ENCODE data around the gene CAMK2B.

CAMK2B gene

DNA sequence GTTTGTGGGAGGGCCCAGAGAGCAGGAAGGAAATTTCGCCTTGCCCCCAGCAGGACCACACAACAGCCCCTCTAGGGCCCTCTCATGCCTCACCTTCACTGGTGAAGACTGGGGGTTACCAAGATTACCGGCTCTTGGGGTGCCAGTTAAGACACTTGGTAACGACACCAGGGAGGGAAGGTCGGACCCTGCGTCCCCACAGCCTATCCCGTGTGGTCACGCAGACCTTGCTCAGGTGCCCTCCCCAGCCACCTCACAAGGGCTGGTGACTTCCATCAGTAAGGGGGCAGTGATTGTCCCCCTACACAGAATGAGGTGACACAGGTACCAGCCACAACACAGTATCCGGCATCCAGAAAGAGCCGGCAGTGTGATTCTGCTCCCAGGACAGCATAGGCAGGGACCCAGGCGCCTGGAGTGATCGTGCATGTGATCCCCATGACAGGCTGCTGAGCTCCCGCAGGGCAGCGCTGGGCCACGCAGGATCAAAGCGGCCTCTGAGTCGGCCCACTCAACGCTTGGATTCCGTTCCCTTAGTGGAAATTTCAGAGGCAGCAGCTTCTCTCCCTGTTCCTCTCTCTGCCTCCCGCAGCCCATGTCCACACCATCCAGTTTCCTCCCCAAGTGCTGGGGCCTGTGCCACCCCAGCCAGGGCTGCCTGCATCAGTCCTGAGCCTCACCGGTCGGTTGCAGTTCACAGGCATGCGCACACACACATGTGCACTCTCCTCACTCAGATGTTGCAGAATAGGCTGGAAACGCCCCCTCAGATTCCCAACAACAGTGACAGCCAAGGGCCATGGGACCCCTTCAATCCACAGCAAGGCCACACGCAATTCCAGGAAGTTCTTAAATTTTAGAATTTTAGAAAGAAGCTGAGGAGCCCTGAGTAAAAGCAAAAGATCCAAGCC, 35.8 kb downstream of the CAMK2B start:
- TF ChIP-seq, protein P1, sequence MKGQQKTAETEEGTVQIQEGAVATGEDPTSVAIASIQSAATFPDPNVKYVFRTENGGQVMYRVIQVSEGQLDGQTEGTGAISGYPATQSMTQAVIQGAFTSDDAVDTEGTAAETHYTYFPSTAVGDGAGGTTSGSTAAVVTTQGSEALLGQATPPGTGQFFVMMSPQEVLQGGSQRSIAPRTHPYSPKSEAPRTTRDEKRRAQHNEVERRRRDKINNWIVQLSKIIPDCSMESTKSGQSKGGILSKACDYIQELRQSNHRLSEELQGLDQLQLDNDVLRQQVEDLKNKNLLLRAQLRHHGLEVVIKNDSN (IDR thresholded peaks at IDR 0.05), result no peak
- TF ChIP-seq CEBPB (IDR thresholded peaks at IDR 0.05) (no peak), YY1 (IDR thresholded peaks at IDR 0.05; ENCODE audit: low read depth) (no peak), NFIC (IDR thresholded peaks at IDR 0.05) (no peak), TAF1 (IDR thresholded peaks at IDR 0.05; ENCODE audit: low read depth) (no peak), RAD21 (IDR thresholded peaks at IDR 0.05; ENCODE audit: low read depth) (no peak), TCF12 (IDR thresholded peaks at IDR 0.05; ENCODE audit: low read depth) (no peak), ZBTB7A (IDR thresholded peaks at IDR 0.05; ENCODE audit: low read depth) (no peak), CREB1 (IDR thresholded peaks at IDR 0.05; ENCODE audit: low read depth) (no peak), FOXM1 (IDR thresholded peaks at IDR 0.05; ENCODE audit: borderline replicate concordance, low read depth) (no peak), EP300 (IDR thresholded peaks at IDR 0.05; ENCODE audit: borderline replicate concordance) (no peak), TEAD4 (IDR thresholded peaks at IDR 0.05) (no peak), EGR1 (IDR thresholded peaks at IDR 0.05) (no peak)
- TF ChIP-seq, protein P2, sequence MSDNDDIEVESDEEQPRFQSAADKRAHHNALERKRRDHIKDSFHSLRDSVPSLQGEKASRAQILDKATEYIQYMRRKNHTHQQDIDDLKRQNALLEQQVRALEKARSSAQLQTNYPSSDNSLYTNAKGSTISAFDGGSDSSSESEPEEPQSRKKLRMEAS (IDR thresholded peaks at IDR 0.05), result no peak
- TF ChIP-seq, protein P3, sequence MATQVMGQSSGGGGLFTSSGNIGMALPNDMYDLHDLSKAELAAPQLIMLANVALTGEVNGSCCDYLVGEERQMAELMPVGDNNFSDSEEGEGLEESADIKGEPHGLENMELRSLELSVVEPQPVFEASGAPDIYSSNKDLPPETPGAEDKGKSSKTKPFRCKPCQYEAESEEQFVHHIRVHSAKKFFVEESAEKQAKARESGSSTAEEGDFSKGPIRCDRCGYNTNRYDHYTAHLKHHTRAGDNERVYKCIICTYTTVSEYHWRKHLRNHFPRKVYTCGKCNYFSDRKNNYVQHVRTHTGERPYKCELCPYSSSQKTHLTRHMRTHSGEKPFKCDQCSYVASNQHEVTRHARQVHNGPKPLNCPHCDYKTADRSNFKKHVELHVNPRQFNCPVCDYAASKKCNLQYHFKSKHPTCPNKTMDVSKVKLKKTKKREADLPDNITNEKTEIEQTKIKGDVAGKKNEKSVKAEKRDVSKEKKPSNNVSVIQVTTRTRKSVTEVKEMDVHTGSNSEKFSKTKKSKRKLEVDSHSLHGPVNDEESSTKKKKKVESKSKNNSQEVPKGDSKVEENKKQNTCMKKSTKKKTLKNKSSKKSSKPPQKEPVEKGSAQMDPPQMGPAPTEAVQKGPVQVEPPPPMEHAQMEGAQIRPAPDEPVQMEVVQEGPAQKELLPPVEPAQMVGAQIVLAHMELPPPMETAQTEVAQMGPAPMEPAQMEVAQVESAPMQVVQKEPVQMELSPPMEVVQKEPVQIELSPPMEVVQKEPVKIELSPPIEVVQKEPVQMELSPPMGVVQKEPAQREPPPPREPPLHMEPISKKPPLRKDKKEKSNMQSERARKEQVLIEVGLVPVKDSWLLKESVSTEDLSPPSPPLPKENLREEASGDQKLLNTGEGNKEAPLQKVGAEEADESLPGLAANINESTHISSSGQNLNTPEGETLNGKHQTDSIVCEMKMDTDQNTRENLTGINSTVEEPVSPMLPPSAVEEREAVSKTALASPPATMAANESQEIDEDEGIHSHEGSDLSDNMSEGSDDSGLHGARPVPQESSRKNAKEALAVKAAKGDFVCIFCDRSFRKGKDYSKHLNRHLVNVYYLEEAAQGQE (IDR thresholded peaks at IDR 0.05; ENCODE audit: low read depth), result no peak

DNA sequence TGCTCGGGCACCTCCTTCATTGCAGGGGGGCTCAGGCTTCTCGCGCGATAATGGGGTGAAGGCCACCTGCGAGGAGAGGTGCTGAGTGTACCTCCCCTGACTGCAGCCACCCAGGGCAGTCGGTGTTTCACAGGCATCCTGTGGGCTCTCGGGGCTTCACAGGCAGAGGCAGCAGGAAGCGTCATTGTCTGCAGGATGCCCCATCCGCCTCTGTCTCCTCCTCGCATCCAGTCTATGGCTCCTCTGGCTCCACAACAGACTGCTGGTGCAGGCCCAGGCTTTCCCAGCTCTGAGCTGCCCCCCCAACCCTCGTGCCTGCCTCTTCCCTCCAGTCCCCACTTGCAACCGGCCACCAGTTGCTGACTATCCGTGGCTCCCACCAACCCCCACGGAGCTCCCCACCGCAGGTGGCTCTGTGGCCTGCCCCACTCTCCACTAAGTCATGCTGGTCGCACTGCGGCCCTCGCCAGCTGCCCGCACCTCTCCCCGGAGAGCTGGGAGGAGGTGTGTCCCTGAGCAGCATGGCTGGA, 36.5 kb downstream of the CAMK2B start:
- TF ChIP-seq TAF1 (IDR thresholded peaks at IDR 0.05; ENCODE audit: low read depth) (no peak), CREB1 (IDR thresholded peaks at IDR 0.05; ENCODE audit: low read depth) (no peak), CEBPB (IDR thresholded peaks at IDR 0.05) (no peak), TCF12 (IDR thresholded peaks at IDR 0.05; ENCODE audit: low read depth) (no peak)
- TF ChIP-seq, protein P2 (IDR thresholded peaks at IDR 0.05), result no peak

DNA sequence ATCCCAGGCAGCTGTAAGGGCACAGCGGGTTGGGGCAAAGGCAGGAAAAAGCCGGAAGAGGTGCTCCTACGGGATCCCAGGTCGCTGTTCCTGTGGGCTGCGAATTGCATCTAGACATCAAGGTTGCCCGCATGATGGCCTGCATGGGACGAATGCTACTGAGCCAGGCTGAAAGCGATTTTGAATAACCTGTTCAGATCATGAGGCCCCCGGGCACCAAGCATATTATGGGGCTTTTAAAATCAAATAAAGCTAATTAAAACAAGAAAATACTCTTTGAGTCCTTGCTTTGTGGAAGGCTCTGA, 37.1 kb downstream of the CAMK2B start:
- TF ChIP-seq EGR1 (IDR thresholded peaks at IDR 0.05) (no peak), YY1 (IDR thresholded peaks at IDR 0.05; ENCODE audit: low read depth) (no peak), NFIC (IDR thresholded peaks at IDR 0.05) (no peak), EP300 (IDR thresholded peaks at IDR 0.05; ENCODE audit: borderline replicate concordance) (no peak)
- TF ChIP-seq, protein P3 (IDR thresholded peaks at IDR 0.05; ENCODE audit: low read depth), result no peak
- TF ChIP-seq, protein P1 (IDR thresholded peaks at IDR 0.05), result no peak

DNA sequence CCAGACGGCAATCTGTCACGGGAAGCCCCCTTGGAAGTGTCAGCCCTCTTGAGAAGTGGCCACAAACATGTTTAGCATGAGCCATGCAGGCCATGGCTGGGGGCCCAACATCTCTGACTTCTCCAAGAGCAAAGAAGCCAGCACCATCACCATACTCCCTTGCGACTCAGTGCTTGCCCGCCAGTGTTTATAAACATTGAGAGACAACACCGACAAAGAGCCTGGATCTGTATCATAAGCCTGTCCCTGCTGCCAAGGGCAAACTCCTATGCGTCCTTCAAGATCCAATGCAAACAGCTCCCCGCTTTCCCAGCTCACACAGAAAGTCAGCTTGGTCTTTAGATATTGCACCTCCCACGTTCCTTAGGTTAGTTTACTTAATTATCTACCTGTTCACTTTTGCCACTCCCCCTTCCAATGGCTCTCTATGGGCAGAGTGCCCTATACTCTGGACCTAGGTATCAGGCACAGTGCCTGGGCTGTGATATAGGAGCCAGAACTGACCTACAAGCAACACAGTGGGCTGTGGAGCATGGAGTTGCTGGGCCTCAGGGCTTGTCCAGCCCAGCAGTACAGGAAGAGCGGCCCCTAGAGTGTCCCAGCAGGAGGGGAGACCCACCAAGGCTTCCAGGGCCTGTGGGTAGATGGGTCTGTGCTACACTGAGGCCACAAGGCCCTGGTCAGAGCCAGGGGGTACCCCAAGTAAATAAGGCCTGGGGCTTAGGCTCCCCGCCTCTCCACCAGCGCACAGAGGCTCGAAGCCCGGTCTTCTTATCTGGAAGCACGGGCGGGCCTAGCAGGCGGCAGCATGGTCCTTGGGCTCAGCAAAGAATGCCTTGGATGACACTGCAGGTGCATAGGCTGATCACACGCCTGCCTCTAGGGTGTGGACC, 37.7 kb downstream of the CAMK2B start:
- TF ChIP-seq TCF12 (IDR thresholded peaks at IDR 0.05; ENCODE audit: low read depth) (no peak), YY1 (IDR thresholded peaks at IDR 0.05; ENCODE audit: low read depth) (no peak)

DNA sequence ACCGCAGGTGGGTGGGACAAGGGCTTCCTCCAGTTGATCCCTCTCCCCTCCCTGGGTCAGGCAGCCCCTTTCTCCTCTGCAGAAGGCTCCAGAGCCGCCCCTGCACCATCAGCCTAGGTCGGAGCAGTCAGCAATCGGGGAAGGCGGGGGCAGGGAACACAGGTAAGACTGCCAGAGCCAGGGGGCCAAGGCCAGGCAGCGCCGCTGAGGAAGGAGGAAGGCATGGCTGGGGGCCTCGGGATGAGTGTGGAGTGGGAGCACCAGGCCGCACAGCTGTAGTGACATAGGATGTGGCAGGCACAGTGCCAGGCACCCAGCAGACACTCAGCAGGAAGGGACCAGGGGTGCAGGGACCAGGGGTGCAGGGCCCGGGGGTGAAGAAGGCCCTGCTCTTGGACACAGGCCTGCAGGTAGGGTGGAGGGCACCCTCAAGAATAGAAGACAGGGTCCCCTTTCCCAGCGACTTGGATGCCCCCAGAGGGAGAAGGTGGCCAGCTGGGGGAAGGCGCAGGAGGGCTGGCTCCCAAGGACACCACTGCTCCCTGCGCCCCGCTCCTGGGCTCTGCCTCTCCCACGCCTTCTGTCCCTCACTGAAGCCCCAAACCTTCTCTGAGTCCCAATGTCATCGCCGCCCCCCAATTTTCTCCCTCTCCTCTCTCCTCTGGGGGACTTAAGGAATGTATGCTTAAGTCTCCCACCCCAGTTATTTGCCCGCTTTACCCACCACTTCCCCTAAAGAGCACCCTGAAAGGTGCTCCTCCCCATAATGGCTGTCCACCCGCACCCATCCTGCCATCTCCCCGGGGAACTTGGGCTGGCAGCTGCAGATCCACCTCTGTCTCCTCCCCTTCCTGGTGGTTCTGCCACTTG, 38.5 kb downstream of the CAMK2B start:
- TF ChIP-seq, protein P1 (IDR thresholded peaks at IDR 0.05), result no peak
- no peak for TF ChIP-seq EGR1 (IDR thresholded peaks at IDR 0.05)
